ENCODE results near the gene DUSP3. TPM values are rescaled to one million over a fixed set of nuclear protein-coding genes. Genes with fewer than 3 reads are reported as not detected.

DUSP3 gene
- total RNA-seq, 2 experiments from 2014 or later = 9.0 to 9.8 TPM

DNA sequence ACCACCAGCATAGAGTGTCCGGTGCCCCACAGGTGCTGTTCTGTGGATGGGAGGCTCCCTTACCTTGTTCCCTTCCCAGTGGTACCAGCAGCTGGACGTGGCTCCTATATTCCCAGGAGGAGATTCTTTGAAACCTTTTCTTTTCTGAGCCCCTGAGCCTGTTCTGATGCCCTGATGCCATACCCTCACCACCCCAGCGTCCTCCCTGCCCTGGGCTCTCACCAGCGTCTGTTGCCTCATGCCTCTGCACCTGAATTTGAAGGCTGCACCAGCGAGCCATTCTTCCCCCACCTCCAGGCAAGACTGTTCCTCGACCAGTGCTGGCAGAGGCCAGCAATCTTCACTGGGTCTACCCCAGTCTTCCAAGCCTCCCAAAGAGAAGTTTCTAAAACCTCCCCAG is 20.7 kb downstream of the DUSP3 start:
- Histone ChIP-seq H4K20me1 (ENCODE audit: insufficient read depth, low read length) (no peaks in the 10 kb centered on the region), H3K4me3 (ENCODE audit: low read depth, low read length, poor library complexity, severe bottlenecking) (no peak overlapping the region), H2AFZ (ENCODE audit: low read length) (no peak overlapping the region), H3K36me3 (ENCODE audit: insufficient read depth, low read length) (no peaks in the 10 kb centered on the region), H3K4me1 (ENCODE audit: insufficient read depth, low read length, poor library complexity, severe bottlenecking) (no peaks in the 10 kb centered on the region), H3K4me2 (ENCODE audit: low read length) (no peak overlapping the region), H3K9me3 (ENCODE audit: low read length) (no peaks in the 10 kb centered on the region), H3K27ac (ENCODE audit: low read depth, low read length, poor library complexity, severe bottlenecking) (no peak overlapping the region), H3K79me2 (ENCODE audit: insufficient read depth, low read depth, low read length) (no peaks in the 10 kb centered on the region), H3K9me2 (ENCODE audit: insufficient read depth, low read length) (no peaks in the 10 kb centered on the region)
- POLR2A ChIA-PET = no interaction called here
- no peak for TF ChIP-seq EZH2phosphoT487 (IDR thresholded peaks at IDR 0.05; ENCODE audit: borderline replicate concordance, low read depth, low read length)
- TF ChIP-seq, protein P1, sequence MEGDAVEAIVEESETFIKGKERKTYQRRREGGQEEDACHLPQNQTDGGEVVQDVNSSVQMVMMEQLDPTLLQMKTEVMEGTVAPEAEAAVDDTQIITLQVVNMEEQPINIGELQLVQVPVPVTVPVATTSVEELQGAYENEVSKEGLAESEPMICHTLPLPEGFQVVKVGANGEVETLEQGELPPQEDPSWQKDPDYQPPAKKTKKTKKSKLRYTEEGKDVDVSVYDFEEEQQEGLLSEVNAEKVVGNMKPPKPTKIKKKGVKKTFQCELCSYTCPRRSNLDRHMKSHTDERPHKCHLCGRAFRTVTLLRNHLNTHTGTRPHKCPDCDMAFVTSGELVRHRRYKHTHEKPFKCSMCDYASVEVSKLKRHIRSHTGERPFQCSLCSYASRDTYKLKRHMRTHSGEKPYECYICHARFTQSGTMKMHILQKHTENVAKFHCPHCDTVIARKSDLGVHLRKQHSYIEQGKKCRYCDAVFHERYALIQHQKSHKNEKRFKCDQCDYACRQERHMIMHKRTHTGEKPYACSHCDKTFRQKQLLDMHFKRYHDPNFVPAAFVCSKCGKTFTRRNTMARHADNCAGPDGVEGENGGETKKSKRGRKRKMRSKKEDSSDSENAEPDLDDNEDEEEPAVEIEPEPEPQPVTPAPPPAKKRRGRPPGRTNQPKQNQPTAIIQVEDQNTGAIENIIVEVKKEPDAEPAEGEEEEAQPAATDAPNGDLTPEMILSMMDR (conservative IDR thresholded peaks at IDR 0.05; ENCODE audit: low read length) = no peak
- no TSS peak for BruUV-seq (replicated peaks)
- intact Hi-C loops (cut with micrococcal nuclease; ENCODE audit: unreplicated experiment) = no loop called here
- CTCF ChIA-PET (ENCODE audit: unreplicated experiment) = no interaction called here
- DNase-seq (ENCODE audit: low spot score) = no peak

DNA sequence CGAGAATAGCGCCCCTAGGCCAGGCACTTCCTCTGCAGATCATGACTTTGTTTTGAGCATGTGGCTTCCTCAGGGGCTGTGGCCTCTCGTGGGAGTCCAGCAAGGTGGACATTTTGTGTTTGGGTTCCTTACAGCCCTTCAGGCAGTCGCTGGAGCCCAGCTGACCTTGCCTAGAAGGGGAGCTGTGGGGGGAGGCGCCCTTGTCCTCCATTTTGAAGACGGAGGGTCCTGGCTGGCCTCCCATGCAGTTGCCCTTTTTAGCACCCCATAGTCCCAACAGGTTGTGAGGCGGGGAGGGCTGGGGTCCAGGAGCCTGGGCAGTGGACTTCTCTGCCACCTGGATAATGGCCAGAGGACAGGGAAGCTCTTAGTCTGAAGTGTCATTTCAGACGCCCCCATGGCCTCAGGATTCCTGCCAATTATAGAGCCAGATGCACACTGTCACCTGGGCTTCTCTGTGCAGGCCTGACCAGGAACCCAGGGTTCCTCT is 21.6 kb downstream of the DUSP3 start:
- Histone ChIP-seq H3K36me3 (ENCODE audit: insufficient read depth, low read length) (no peaks in the 10 kb centered on the region), H3K4me2 (ENCODE audit: low read length) (no peak overlapping the region), H3K9me2 (ENCODE audit: insufficient read depth, low read length) (no peaks in the 10 kb centered on the region), H3K4me1 (ENCODE audit: insufficient read depth, low read length, poor library complexity, severe bottlenecking) (no peaks in the 10 kb centered on the region), H3K9me3 (ENCODE audit: low read length) (no peaks in the 10 kb centered on the region), H4K20me1 (ENCODE audit: insufficient read depth, low read length) (no peaks in the 10 kb centered on the region), H3K4me3 (ENCODE audit: low read depth, low read length, poor library complexity, severe bottlenecking) (no peak overlapping the region), H2AFZ (ENCODE audit: low read length) (no peak overlapping the region), H3K79me2 (ENCODE audit: insufficient read depth, low read depth, low read length) (no peaks in the 10 kb centered on the region), H3K27ac (ENCODE audit: low read depth, low read length, poor library complexity, severe bottlenecking) (no peak overlapping the region)
- TF ChIP-seq, protein P1 (conservative IDR thresholded peaks at IDR 0.05; ENCODE audit: low read length) = no peak
- no peak for TF ChIP-seq EZH2phosphoT487 (IDR thresholded peaks at IDR 0.05; ENCODE audit: borderline replicate concordance, low read depth, low read length)
- POLR2A ChIA-PET = no interaction called here
- no TSS peak for BruUV-seq (replicated peaks)
- intact Hi-C loops (cut with micrococcal nuclease; ENCODE audit: unreplicated experiment) = no loop called here
- no peak for DNase-seq (ENCODE audit: low spot score)
- CTCF ChIA-PET (ENCODE audit: unreplicated experiment) = no interaction called here

DNA sequence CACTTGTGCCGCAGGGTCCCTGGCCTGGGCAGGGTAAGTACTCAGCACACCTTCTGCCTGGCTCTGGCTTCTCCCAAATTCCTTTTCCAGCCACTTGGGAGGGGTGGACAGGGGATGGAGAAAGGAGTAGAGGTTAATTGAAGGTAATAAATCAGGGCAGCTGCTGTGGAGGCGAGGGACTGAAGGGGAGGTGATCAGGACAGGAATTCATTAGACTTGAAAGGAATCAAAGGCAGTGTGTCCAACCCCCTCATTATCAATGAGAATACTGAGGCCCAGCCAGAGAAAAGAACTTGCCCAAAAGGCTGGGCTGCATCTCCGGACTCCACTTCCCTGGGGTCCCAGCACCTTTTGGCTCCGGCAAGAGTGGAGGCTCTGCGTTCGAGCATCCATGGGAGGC is 22.6 kb downstream of the DUSP3 start:
- H3K4me1 ChIP-seq (ENCODE audit: insufficient read depth, low read length, poor library complexity, severe bottlenecking) = no peaks in the 10 kb centered on the region
- H3K79me2 ChIP-seq (ENCODE audit: insufficient read depth, low read depth, low read length) = no peaks in the 10 kb centered on the region
- no peak overlapping the region for H3K4me3 ChIP-seq (ENCODE audit: low read depth, low read length, poor library complexity, severe bottlenecking)
- no peak overlapping the region for H3K4me2 ChIP-seq (ENCODE audit: low read length)
- no peak for DNase-seq (ENCODE audit: low spot score)
- TF ChIP-seq, protein P1 (conservative IDR thresholded peaks at IDR 0.05; ENCODE audit: low read length) = no peak
- TF ChIP-seq EZH2phosphoT487 (IDR thresholded peaks at IDR 0.05; ENCODE audit: borderline replicate concordance, low read depth, low read length) = no peak
- ChIA-PET POLR2A (no interaction called here), CTCF (ENCODE audit: unreplicated experiment) (no interaction called here)
- H2AFZ ChIP-seq (ENCODE audit: low read length) = no peak overlapping the region
- H3K9me2 ChIP-seq (ENCODE audit: insufficient read depth, low read length) = no peaks in the 10 kb centered on the region
- BruUV-seq (replicated peaks) = no TSS peak
- no peaks in the 10 kb centered on the region for H3K36me3 ChIP-seq (ENCODE audit: insufficient read depth, low read length)
- H4K20me1 ChIP-seq (ENCODE audit: insufficient read depth, low read length) = no peaks in the 10 kb centered on the region
- H3K27ac ChIP-seq (ENCODE audit: low read depth, low read length, poor library complexity, severe bottlenecking) = no peak overlapping the region
- intact Hi-C loops (cut with micrococcal nuclease; ENCODE audit: unreplicated experiment) = no loop called here
- H3K9me3 ChIP-seq (ENCODE audit: low read length) = no peaks in the 10 kb centered on the region
